DLD1 (cell line): ENCODE data around the gene PSG11.
"Not testable (repeated sequence)": the region's sequence is repeated elsewhere in the genome, so short reads cannot be mapped to it uniquely, and the experiment has no call there.

Source experiments
- in situ Hi-C: cut with HindIII; loops from 2 replicates; pipeline ENCODE4 v1.10.0; 2017; ENCODE audit warnings: low sequenced_read_pairs

The PSG11 gene

DNA sequence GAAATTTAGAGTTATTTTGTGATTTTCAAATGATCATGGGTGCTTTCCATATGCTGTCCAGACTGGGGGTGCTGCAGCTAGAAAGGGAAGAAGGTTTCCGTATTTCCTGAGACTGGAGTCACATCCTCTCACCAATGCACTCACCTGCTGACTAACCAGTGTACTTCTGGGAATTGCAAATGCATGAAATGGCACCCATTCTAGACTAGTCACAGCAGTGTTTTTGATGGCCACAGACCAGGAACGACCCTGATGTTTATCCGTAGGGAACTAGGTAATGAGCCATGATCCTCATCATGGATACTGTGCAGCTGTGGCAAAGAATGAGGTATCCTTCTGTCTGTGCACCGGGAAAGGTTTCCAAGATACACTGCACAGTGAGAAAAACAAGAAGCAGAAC lies 37.1 kb downstream of the PSG11 start:
- in situ Hi-C loops, result not testable (repeated sequence)

DNA sequence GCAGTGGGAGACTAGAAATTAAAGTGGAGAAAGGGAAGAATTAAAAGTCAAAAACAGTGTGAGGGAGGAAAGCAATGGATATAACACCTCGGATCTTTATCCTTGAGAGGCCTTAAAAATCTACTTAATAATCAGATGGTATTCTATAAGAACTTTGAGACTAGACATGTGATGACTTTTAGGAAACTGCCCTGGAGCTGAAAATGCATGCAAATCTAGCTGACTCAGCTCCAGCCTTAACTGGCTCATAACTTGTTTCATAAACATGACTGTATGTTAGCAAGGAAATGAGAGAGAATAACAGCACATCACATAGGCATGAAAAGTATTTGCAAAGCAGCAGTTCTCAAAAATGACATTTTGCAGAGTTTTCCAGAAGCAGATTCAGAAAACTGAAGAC lies 38.1 kb downstream of the PSG11 start:
- in situ Hi-C loops, result not testable (repeated sequence)

DNA sequence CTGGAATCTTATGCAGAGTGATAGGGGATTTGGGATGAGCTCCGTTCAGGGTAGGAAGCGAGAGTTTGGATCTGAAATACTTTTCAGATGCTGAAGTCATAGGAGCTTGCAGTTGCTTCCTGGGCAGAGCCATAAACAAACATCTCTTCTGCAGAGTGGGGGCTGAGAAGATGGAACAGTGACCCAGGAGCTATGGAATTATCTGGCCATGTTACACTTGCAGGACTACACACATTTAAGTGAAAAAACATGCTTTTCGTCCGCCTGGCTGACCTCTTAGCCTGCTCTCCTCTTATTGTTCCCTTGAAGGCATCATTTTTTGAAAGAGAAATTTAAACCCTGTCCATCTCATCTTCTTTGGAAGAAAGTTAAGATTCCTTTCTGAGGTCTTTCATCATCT lies 40.7 kb downstream of the PSG11 start:
- in situ Hi-C loops, result no loop called here

DNA sequence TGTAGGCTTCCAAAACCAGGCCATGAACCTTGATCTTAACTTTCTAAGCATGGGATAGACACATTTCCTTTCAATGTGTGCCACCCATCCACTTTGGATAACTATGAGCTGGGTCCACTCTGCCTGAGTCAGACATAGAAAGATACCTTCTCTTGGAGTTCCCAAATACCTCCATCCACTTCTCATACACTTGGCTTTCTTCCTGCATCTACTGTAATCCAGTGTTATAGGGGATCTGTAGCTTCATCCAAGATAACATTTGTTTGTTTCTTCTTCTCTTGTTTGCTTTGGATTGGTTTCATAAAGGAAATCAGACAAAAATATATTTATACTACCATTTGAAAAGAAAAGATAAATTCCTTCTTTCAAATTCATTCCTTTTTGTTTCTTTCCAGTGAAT lies 44.2 kb downstream of the PSG11 start:
- in situ Hi-C loops, result not testable (repeated sequence)

DNA sequence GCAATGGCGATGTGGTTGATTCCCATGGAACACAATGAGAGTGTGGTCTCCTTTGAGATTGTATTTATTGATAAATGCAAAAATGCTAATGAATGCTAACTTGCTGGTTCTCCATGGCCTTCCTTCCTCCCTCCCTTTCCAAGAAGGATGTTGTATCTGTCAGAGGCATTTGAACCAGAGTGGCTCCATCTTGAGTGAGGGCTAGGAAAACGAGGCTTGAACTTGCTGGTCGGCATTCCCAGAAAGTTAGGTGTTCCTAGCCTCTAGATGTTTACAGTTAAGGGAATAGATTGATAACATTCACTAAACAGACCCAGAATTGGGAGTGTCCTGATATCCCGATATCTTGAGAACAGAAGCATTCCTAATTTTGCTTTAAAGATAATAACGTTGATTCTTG lies 54.8 kb downstream of the PSG11 start:
- in situ Hi-C loops, result not testable (repeated sequence)

DNA sequence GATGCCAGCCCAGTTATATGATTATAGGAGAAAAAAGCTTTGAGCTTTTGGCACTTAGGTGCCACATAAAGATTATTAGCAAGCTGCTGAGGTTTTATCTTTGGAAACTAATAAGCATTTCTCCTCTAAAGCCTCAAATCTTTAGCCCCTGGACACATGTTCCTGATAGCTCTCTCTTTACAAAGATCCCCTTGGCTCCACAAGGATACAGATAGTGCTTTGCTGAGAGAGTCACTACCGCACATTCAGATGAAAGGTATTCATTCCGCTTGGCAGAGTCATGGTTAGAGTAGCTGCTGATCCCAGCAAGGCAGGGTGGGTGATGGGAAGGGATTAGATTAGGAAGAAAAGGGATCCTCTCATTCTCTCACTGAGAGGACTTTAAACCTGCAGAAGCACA lies 61.1 kb downstream of the PSG11 start:
- in situ Hi-C loops, result no loop called here

DNA sequence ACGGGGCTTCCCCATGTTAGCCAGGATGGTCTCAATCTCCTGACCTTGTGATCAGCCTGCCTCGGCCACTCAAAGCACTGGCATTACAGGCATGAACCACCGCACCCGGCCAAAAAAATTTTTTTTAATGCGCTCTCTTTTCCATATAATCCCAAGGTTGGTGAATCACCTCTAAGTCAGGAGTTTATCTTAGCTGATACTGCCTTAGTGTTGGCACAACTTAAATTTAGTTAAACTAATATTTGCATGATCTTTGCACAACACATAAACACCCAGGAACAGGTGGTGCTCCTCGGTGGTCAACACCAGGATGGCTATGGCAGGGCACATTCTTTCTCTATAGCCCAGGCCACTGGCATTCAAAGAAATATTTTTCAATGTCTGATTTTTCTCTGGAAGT lies 65.2 kb downstream of the PSG11 start:
- in situ Hi-C loops, result no loop called here
